Cerebellar nuclear complex (tissue), 1 donor: ENCODE data around the gene KRTAP10-4.
"Not testable (repeated sequence)": the region's sequence is repeated elsewhere in the genome, so short reads cannot be mapped to it uniquely, and the experiment has no call there.

Experiments
- DNase-seq, 2 experiments: peaks; one replicate each; lab custom pipeline; 2025; lab: John Stamatoyannopoulos, UW

The KRTAP10-4 gene

GRCh38 chr21:44557491-44558328, 15.8 kb upstream of the KRTAP10-4 start:
- no peak for DNase-seq

DNA sequence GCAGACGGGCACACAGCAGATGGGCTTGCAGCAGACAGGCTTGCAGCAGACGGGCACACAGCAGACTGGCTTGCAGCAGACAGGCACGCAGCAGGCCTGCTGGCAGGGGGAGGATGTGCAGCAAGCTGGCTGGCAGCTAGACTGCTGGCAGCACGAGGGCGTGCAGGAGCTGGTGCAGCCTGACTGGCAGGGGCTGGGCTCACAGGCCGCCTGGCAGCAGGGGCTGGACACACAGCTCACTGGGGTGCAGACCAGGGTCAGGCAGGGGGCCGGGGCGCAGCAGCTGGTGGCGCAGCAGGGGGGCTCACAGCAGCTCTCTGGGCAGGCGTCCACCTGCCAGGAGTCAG, 15.2 kb upstream of the KRTAP10-4 start:
- not testable (repeated sequence) for DNase-seq

GRCh38 chr21:44558695-44559094, 14.8 kb upstream of the KRTAP10-4 start, which contains the start of gene KRTAP10-3:
Gene KRTAP10-3 (minus strand): TSS chr21:44558795. CDS start chr21:44558715, 80 bp downstream.
- DNase-seq, result no peak

GRCh38 chr21:44564099-44564498, 9.4 kb upstream of the KRTAP10-4 start:
- DNase-seq, result no peak

DNA sequence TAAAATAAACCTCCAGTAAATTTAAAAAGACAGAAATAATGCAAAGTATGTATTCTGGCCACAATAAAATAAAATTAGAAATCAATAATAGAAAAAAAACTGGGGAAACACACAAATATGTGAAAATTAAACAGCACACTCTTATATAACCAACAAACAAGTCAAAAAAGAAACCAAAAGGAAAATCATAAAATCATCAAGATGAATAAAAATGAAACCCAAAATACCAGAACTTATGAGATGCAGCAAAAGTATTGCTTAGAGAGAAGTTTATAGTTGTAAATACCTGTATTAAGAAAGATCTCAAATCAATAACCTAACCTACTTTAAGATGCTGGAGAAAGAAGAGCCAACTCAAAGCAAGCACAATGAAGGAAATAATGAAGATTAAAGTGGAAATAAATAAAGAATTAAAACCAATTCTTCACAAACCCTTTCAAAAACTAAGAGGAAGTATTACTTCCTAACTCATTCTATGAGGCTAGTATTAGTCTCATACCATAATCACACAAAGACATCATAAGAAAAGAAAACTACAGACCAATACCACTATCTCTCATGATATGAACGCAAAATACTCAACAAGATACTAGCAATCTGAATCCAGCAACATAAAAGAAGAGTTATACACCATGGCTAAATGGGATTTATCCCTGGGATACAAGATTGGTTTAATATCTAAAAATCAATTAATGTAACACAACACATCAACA, 8.5 kb upstream of the KRTAP10-4 start:
- no peak for DNase-seq

GRCh38 chr21:44566403-44566802, 7.1 kb upstream of the KRTAP10-4 start:
- no peak for DNase-seq

- DNase-seq, result no peak
Measured at GRCh38 chr21:44567481-44568171, 5.9 kb upstream of the KRTAP10-4 start.

DNA sequence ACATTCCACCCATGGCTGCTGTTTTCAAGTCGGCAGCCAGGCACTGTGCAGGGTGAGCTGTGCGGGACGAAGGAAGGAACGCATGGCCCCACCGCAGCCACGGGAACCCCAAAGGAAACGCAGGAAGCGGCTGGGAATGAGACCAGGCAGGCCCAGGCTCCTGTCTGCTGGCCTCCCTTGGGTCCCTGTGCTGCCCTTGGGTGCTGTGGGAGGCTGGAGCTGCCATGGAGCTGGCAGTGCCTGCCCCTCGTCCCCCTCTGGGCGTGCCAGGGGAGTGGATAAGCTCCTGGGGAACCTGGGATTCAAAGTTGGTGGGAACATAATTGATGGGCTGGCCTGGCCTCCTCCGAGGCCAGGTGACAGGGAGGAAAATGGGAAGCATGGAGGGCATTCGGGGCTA, 5.3 kb upstream of the KRTAP10-4 start:
- no peak for DNase-seq

DNA sequence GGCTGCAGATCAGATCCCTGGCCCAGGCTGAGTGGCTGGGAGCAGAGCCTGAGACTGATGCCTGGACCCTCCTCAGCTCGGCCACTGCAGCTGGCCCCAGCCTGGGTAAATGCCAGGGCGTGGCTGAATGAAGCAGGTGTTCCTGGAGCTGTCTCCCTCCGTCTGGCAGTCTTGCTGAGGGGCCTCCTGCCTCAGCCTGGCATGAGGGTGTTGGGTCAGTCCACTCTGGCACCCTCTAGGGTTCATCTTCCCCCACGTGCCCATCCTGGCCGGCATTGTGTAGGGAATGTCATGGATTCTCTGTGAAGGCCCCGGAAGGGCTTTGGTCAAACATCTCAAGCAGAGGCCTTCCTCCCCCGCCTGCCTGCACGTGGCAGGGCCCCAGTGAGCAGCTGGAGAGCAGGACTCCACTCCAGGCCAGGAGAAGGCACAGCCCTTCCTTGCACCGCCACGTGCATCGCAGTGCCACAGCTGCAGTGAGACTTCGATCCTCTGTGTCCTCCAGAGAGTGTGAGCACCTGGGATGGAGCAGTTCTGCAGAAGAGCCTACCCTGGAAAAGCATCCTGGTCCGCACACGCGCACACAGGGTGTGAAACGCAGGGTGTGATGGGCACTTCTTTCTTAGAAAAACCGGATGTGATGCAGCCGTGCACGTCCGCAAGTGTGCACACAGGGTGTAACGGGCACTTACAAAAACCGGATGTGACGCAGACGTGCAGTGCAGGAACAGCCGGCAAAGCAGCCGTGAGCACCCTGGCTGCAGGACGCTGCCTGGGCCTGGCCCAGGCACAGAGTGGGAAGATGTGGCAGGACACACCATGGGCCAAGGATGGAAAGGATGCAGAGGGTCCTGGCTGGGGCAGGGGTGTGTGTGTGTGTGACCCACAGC, 4.6 kb upstream of the KRTAP10-4 start:
- DNase-seq, result no peak

DNA sequence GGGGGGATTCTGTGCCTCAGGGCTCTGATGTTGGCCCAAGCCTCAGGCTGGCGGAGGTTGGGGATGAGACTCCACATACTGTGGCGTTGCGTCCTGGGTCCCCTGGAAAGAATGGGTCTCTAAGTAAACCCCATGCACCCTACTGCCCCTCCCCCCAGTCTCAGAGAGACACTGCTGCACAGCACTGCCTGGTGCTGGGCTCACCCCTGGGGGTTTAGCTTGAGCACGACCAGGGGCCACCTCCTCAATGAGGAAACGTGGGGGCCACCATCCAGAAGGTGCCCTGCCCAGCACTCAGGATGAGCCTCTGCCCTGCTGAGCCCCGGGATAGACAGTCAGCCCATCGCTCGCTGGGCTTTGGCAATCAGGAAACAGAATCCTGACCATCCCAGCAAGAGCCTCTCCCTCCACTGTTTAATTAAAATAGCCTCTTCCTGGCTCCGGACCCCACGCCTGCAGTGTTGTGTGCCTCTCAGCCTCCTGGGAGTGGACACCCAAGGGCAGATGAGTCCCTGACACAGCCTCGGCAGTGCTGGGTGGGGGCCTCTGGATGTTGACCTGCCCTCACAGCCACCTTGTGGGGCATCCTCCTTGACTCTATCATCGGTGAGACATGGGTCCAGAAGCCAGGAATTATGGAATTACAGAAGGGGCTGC, 3.5 kb upstream of the KRTAP10-4 start:
- DNase-seq, result no peak

DNA sequence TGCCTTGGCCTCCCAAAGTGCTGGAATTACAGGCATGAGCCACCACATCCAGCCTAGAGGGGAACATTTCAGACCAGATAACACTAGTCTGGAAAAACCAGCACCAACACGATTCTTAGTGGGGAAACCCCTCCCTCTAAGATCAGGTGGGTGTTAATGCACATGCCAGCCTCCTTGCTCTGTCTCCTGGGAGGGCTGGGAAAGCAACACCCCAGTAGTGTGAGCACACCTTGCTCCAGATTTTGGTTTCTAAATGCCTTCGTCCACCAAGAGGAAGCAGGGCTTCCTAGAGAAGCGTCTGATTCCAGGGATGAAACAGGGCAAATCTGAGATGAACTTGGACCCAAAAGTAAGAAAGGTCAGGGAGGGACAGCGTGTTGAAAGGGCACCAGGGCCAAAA, 2.2 kb upstream of the KRTAP10-4 start:
- DNase-seq, result no peak

- DNase-seq, result no peak
Measured at GRCh38 chr21:44571844-44572782, 1.4 kb upstream of the KRTAP10-4 start.

DNA sequence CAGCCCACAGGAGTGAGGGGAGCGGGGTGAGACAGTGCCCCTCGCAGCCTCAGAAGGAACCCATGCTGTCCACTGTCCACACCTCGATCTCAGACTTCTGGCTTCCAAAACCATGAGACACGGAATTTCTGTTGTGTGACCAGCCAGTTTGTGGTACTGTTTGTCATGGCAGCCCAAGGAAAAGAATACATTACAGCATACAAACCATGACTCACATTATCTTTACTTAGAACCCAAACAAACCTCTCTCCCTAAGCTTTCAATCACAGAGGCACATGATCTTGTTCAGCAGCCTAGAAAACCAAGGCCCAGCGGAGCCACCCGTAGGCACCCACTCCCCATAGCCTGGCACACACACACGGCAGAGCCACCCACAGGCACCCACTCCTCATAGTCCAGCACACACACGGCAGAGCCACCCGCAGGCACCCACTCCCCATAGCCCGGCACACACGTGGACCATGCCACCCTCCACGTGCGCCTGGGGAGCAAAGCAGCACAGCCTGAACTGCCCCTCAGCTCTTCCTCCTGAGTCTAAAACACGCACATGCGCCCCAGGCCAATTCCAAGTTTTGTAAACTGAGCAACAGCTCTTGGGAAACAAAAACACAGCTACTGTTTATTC, 458 bp upstream of the KRTAP10-4 start:
- no peak for DNase-seq

DNA sequence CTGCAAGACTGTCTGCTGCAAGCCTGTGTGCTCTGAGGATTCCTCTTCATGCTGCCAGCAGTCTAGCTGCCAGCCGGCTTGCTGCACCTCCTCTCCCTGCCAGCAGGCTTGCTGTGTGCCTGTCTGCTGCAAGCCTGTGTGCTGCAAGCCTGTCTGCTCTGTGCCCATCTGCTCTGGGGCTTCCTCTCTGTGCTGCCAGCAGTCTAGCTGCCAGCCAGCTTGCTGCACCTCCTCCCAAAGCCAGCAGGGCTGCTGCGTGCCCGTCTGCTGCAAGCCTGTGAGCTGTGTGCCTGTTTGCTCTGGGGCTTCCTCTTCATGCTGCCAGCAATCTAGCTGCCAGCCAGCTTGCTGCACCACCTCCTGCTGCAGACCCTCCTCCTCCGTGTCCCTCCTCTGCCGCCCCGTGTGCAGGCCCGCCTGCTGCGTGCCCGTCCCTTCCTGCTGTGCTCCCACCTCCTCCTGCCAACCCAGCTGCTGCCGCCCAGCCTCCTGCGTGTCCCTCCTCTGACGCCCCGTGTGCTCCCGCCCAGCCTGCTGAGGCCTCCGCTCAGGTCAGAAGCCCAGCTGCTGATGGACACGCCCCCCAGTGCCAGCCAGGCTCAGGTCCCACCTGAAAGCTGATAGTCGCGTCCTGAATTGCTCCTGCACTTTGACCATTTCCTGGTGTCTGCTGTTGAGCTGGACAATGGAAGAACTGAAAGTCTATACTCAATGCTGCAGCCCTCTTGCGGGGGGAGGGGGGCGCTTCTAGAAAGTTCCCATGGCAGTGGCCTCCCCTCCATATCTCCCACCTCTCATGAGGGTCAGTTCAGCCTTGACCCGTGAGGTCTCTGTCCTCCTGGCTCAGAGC, 1.2 kb downstream of the KRTAP10-4 start:
- DNase-seq, result no peak

DNA sequence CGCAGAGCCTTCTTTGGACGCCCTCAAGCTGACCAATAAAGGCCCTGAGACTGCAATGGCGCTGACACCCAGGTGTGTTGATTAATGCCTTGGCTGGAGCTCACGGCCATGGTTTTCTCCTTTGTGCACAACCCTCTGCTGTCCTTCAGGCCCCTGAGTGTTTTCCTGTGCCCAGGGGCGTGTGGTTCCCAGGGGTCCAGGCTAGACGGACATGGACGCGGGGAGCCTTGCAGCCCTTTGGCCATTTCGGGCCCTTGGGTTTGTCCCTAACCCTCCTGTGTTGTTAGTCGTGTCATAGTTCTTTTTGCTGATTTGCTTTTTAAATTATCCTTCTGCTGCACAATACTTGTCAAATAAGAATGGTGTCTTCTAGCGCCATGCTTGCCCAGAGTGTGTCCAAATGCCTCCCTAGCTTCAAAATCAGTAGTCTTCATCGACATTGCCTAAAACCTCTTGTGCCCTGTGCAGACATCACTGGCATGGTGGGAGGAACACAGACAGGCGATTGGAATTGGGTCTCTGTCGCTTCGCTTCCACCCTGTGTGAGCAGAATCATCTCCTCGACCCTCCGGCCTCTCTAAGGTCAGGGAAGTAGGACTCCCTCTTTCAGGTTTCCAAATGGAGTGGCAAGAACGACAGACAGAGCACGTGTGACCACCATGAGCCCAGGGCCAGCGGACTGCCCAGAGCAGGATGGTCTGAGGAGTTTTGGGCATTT, 1.9 kb downstream of the KRTAP10-4 start:
- DNase-seq, result no peak

DNA sequence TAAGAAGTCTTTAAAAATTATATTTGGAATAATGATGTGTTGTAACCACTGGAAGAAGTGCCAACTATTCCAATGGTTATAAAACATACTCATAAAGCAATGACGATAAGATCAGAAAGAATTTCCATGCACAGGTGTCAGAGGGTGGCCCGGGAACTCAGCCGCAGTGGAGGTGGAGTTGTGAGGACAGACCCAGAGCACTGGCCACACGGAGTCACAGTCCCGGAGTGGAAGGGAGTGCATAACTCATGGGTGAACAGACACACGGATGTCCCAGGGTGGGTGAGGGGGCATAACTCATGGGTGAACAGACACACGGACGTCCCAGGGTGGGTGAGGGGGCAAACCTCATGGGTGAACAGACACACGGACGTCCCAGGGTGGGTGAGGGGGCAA, 2.5 kb downstream of the KRTAP10-4 start:
- DNase-seq, result no peak

- no peak for DNase-seq
Measured at GRCh38 chr21:44578371-44579055, 5.0 kb downstream of the KRTAP10-4 start.
